IMR-90 (cell line): Measurements from ENCODE around the gene PKP4.
A peak's percentile ranks its signal among the peaks of the same experiment; 100 is the strongest.

Experiments
- CEBPB ChIP-seq: IDR thresholded peaks from 2 replicates; pipeline ENCODE4 v1.6.1; 2012; ENCODE audit warnings: low read depth, low read length, improper control_type of control experiment
- CHD1 ChIP-seq: IDR thresholded peaks from 2 replicates; pipeline ENCODE4 v1.6.1; 2012; ENCODE audit warnings: low read depth, low read length, improper control_type of control experiment
- CTCF ChIP-seq: conservative IDR thresholded peaks from 2 replicates; pipeline ENCODE4 v1.5.1; 2012; ENCODE audit warnings: mild to moderate bottlenecking, low read depth, low read length, improper control_type of control experiment
- ELK1 ChIP-seq: fragments of 150-350 bp; IDR thresholded peaks from 2 replicates; pipeline ENCODE4 v1.6.1; 2016; ENCODE audit warnings: low read depth, mild to moderate bottlenecking, low read length, moderate library complexity, borderline replicate concordance
- NFE2L2 ChIP-seq: fragments of 150-350 bp; IDR thresholded peaks from 2 replicates; pipeline ENCODE4 v1.6.1; 2016; ENCODE audit warnings: low read depth, mild to moderate bottlenecking, low read length
- POLR2A ChIP-seq: IDR thresholded peaks from 2 replicates; pipeline ENCODE4 v1.6.1; 2012; ENCODE audit warnings: mild to moderate bottlenecking, low read depth, low read length
- TF ChIP-seq, protein P1 (sequence below): fragments of 150-350 bp; IDR thresholded peaks from 2 replicates; pipeline ENCODE4 v1.6.1; 2017; ENCODE audit warnings: mild to moderate bottlenecking, antibody characterized with exemption, low read length, low read depth

DNA sequence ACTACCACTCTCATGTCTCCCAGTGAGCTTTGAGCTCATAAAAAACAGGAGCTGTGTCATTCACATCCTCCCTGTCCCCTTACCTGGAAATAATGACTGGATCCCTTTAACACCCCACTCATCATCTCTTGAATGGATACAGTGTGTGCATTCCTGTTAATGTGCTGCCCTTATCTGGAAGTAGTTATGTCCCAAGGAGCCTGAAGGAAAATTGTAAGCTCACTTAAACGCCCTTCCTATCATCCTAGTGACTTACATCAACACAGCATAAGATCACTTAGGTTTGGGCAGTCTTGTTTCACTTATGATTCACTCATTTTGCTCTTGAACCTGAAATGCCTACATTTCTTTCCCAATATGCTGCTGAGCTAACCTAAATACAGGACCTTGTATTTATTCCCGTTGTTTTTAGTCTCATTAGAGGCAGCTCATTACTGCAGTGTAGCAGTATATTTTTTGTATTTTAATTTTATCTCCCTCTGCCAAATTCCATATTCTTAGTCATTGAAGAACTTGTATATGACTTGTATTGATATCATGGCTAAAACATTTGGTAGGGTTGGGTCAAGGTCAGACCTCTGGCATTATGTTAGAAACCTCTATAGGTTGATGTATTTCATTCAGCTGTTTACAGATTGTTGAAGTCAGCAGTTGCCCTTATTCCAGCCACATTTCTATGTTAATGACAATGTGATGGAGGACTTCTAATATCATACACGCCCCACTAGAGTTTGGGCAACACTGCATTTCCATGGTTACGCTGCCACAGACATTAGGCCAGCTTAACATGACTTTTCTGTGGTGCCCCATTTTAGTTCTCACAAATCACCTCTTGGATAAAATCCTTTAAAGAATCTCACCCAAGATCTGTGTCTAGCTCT, 72.9 kb downstream of the PKP4 start:
- TF ChIP-seq CEBPB: peak; percentile 60
- no peak for TF ChIP-seq CTCF
- no peak for TF ChIP-seq ELK1
- TF ChIP-seq POLR2A: no peak
- TF ChIP-seq, protein P1, sequence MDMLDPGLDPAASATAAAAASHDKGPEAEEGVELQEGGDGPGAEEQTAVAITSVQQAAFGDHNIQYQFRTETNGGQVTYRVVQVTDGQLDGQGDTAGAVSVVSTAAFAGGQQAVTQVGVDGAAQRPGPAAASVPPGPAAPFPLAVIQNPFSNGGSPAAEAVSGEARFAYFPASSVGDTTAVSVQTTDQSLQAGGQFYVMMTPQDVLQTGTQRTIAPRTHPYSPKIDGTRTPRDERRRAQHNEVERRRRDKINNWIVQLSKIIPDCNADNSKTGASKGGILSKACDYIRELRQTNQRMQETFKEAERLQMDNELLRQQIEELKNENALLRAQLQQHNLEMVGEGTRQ: no peak
- no peak for TF ChIP-seq CHD1
- no peak for TF ChIP-seq NFE2L2
